Esophagus muscularis mucosa (tissue), 4 donors: Measurements from ENCODE around the gene GPATCH2.

Experiments used
- CTCF ChIP-seq, 3 experiments: fragments of 200-600 bp in 2 of 3; fragments of 450-650 bp in 1 of 3; sonication (generic) in 2 of 3; IDR thresholded peaks; one replicate each; pipeline ENCODE4 v1.5.1; 2017 to 2019; ENCODE audit warnings: antibody characterized with exemption in 3 of 3, mild to moderate bottlenecking in 2 of 3, moderate library complexity in 1 of 3
- EP300 ChIP-seq: sonication (generic); formaldehyde crosslinking; IDR thresholded peaks from one replicate; pipeline ENCODE4 v1.6.1; 2017; ENCODE audit warnings: antibody characterized with exemption
- POLR2A ChIP-seq: fragments of 450-650 bp; IDR thresholded peaks from one replicate; pipeline ENCODE4 v1.6.1; 2017; ENCODE audit warnings: antibody characterized with exemption, moderate library complexity, mild to moderate bottlenecking, low read depth
- POLR2AphosphoS5 ChIP-seq, 2 donors: sonication (generic); formaldehyde crosslinking; IDR thresholded peaks; one replicate each; pipeline ENCODE4 v1.6.1; 2017; ENCODE audit warnings: antibody characterized with exemption in 2 of 2

DNA sequence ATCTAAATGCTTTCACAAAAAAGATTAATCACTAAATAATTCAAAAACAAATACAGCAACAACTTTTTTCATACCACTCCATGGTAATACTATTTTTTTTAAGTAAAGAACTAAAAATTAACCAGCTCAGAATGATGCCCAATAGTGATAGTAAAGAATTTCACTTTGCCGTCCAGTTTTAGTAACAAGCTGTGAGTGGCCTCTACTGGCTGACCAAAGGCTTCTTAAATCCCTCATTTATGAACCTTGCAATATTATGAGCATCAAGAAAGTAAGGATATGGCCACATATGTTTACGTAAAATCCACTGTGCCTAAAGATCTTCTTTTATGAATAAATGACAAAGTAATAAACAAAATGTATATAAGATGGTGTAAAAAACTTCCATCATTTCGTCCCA lies 108.6 kb downstream of the GPATCH2 start:
- peak in 1 of 3 experiments; percentile 19 for TF ChIP-seq CTCF (IDR thresholded peaks at IDR 0.05)
- TF ChIP-seq POLR2A, result no peak
- no peak for TF ChIP-seq EP300
- TF ChIP-seq POLR2AphosphoS5 (IDR thresholded peaks at IDR 0.05), result no peak
